IMR-90 (cell line): ENCODE results near the gene CEP83. TPM values are rescaled to one million over a fixed set of nuclear protein-coding genes. Genes with fewer than 3 reads are reported as not detected.

ENCODE experiments used
- ATAC-seq: fragments of 200-7000 bp; cut with Tn5 transposase; 2 replicates; pipeline ENCODE4 v1.9.1; 2020; ENCODE audit warnings: low read depth, mild to moderate bottlenecking, moderate library complexity
- BruUV-seq: library from RNA; stranded (reverse); fragments of 400-500 nt; replicated peaks from 2 replicates; lab custom pipeline; 2021; lab: Mats Ljungman, UMichigan
- CTCF ChIA-PET: fragments of 300-600 bp; formaldehyde crosslinking; extraction: SDS; loops from one replicate; lab custom pipeline; 2021; ENCODE audit warnings: antibody characterized with exemption; lab: Yijun Ruan, JAX
- POLR2A ChIA-PET: fragments of 300-600 bp; sonication (Branson Sonifier 250); formaldehyde crosslinking; loops from one replicate; lab custom pipeline; 2022; ENCODE audit warnings: antibody characterized with exemption; ENCODE audit not compliant: unreplicated experiment; lab: Charles Lee
- DNase-seq: peaks from one replicate; pipeline ENCODE4 v3.0.0; 2013
- H2AFZ ChIP-seq: replicated peaks from 2 replicates; pipeline ENCODE3; 2013; ENCODE audit warnings: low read length, mild to moderate bottlenecking; ENCODE audit not compliant: poor library complexity
- H2AK5ac ChIP-seq: 2 replicates; pipeline ENCODE4 v1.6.1; 2013; ENCODE audit warnings: low read depth, low read length, inconsistent platforms
- H2AK9ac ChIP-seq: replicated peaks from 2 replicates; pipeline ENCODE3; 2013; ENCODE audit warnings: mild to moderate bottlenecking, low read depth, low read length, moderate library complexity; ENCODE audit not compliant: poor library complexity
- H2BK120ac ChIP-seq: 2 replicates; pipeline ENCODE4 v1.6.1; 2013; ENCODE audit warnings: low read depth, low read length, inconsistent platforms
- H2BK15ac ChIP-seq: 3 replicates; pipeline ENCODE4 v1.6.1; 2013; ENCODE audit warnings: low read depth, low read length, inconsistent platforms
- H2BK20ac ChIP-seq: 2 replicates; pipeline ENCODE4 v1.6.1; 2013; ENCODE audit warnings: low read depth, mild to moderate bottlenecking, inconsistent platforms, low read length, moderate library complexity
- H2BK5ac ChIP-seq: 2 replicates; pipeline ENCODE4 v1.6.1; 2013; ENCODE audit warnings: mild to moderate bottlenecking, low read depth, low read length, inconsistent platforms; ENCODE audit not compliant: poor library complexity, severe bottlenecking
- H3K14ac ChIP-seq: replicated peaks from 2 replicates; pipeline ENCODE4 v1.6.1; 2013; ENCODE audit warnings: low read depth, low read length, inconsistent platforms
- H3K18ac ChIP-seq: 2 replicates; pipeline ENCODE4 v1.6.1; 2013; ENCODE audit warnings: low read depth, low read length, control low read depth
- H3K23ac ChIP-seq: 2 replicates; pipeline ENCODE4 v1.6.1; 2013; ENCODE audit warnings: low read depth, low read length, inconsistent platforms
- H3K27ac ChIP-seq: 2 replicates; pipeline ENCODE4 v1.5.1; 2013; ENCODE audit warnings: mild to moderate bottlenecking, control low read depth, low read length; ENCODE audit not compliant: insufficient read depth
- H3K27me3 ChIP-seq: 2 replicates; pipeline ENCODE4 v1.6.1; 2013; ENCODE audit warnings: low read length; ENCODE audit not compliant: control insufficient read depth, insufficient read depth
- H3K36me3 ChIP-seq: 2 replicates; pipeline ENCODE4 v1.6.1; 2013; ENCODE audit warnings: low read length, mixed read lengths; ENCODE audit not compliant: control insufficient read depth, insufficient read depth
- H3K4ac ChIP-seq: 2 replicates; pipeline ENCODE4 v1.6.1; 2013; ENCODE audit warnings: low read depth, low read length, inconsistent platforms
- H3K4me1 ChIP-seq: 2 replicates; pipeline ENCODE4 v1.6.1; 2013; ENCODE audit warnings: low read length, mixed read lengths; ENCODE audit not compliant: control insufficient read depth, insufficient read depth
- H3K4me2 ChIP-seq: 2 replicates; pipeline ENCODE4 v1.6.1; 2013; ENCODE audit warnings: low read depth, mild to moderate bottlenecking, control low read depth, low read length, moderate library complexity
- H3K4me3 ChIP-seq: 2 replicates; pipeline ENCODE4 v1.5.1; 2013; ENCODE audit warnings: low read depth, mild to moderate bottlenecking, control low read depth, low read length, moderate library complexity; ENCODE audit not compliant: insufficient read depth
- H3K56ac ChIP-seq: 2 replicates; pipeline ENCODE4 v1.6.1; 2013; ENCODE audit warnings: low read length, inconsistent platforms; ENCODE audit not compliant: insufficient read depth; ENCODE audit errors: extremely low read depth
- H3K79me1 ChIP-seq, 2 experiments: 2 replicates each; pipeline ENCODE4 v1.6.1; 2013; ENCODE audit warnings: low read length in 2 of 2, inconsistent platforms in 1 of 2, low read depth in 1 of 2
- H3K9ac ChIP-seq: 2 replicates; pipeline ENCODE4 v1.6.1; 2013; ENCODE audit warnings: low read depth, low read length, control low read depth
- H3K9me1 ChIP-seq: 2 replicates; pipeline ENCODE4 v1.6.1; 2013; ENCODE audit warnings: low read length, inconsistent platforms; ENCODE audit not compliant: insufficient read depth
- H3K9me3 ChIP-seq: 2 replicates; pipeline ENCODE4 v1.6.1; 2013; ENCODE audit warnings: low read length; ENCODE audit not compliant: control insufficient read depth, insufficient read depth
- H4K20me1 ChIP-seq: 2 replicates; pipeline ENCODE4 v1.6.1; 2013; ENCODE audit warnings: low read length, inconsistent platforms; ENCODE audit not compliant: insufficient read depth
- H4K5ac ChIP-seq: 2 replicates; pipeline ENCODE4 v1.6.1; 2013; ENCODE audit warnings: mild to moderate bottlenecking, low read depth, low read length, control low read depth
- H4K8ac ChIP-seq, 2 experiments: 2 replicates each; pipeline ENCODE4 v1.6.1; 2013; ENCODE audit warnings: low read depth in 2 of 2, low read length in 2 of 2, control low read depth in 1 of 2, inconsistent platforms in 1 of 2
- H4K91ac ChIP-seq: 2 replicates; pipeline ENCODE4 v1.6.1; 2013; ENCODE audit warnings: low read depth, low read length, inconsistent platforms; ENCODE audit not compliant: insufficient read depth
- BHLHE40 ChIP-seq: fragments of 150-350 bp; IDR thresholded peaks from 2 replicates; pipeline ENCODE4 v1.6.1; 2016; ENCODE audit warnings: mild to moderate bottlenecking, low read depth, low read length
- CEBPB ChIP-seq: IDR thresholded peaks from 2 replicates; pipeline ENCODE4 v1.6.1; 2012; ENCODE audit warnings: low read depth, low read length, improper control_type of control experiment
- CHD1 ChIP-seq: IDR thresholded peaks from 2 replicates; pipeline ENCODE4 v1.6.1; 2012; ENCODE audit warnings: low read depth, low read length, improper control_type of control experiment
- FOS ChIP-seq: fragments of 150-350 bp; IDR thresholded peaks from 2 replicates; pipeline ENCODE4 v1.6.1; 2016; ENCODE audit warnings: low read depth, low read length
- MAFK ChIP-seq: IDR thresholded peaks from 2 replicates; pipeline ENCODE4 v1.6.1; 2012; ENCODE audit warnings: low read depth, low read length, improper control_type of control experiment
- MAZ ChIP-seq: IDR thresholded peaks from 2 replicates; pipeline ENCODE4 v1.6.1; 2012; ENCODE audit warnings: low read depth, mild to moderate bottlenecking, low read length, improper control_type of control experiment, moderate library complexity, borderline replicate concordance
- MXI1 ChIP-seq: IDR thresholded peaks from 2 replicates; pipeline ENCODE4 v1.6.1; 2012; ENCODE audit warnings: low read depth, mild to moderate bottlenecking, low read length, moderate library complexity, borderline replicate concordance
- RAD21 ChIP-seq: IDR thresholded peaks from 2 replicates; pipeline ENCODE4 v1.6.1; 2012; ENCODE audit warnings: low read length, improper control_type of control experiment
- RCOR1 ChIP-seq: IDR thresholded peaks from 2 replicates; pipeline ENCODE4 v1.6.1; 2012; ENCODE audit warnings: mild to moderate bottlenecking, low read length, improper control_type of control experiment; ENCODE audit not compliant: insufficient replicate concordance
- RFX5 ChIP-seq: IDR thresholded peaks from 2 replicates; pipeline ENCODE4 v1.8.0; 2012; ENCODE audit warnings: low read depth, mild to moderate bottlenecking, low read length, moderate library complexity
- WGBS, 2 experiments: methylation state at CpG; one replicate each; pipeline versions ENCODE4 v1.1.5 to v1.1.7; 2013; ENCODE audit warnings: missing lambda C conversion rate in 2 of 2; ENCODE audit not compliant: insufficient read length in 1 of 2; ENCODE audit errors: extremely low coverage in 2 of 2; 5-methylcytosine and 5-hydroxymethylcytosine counted together
- dilution Hi-C: fragments of 300-500 bp; cut with HindIII; formaldehyde crosslinking; loops from one replicate; pipeline ENCODE4 v1.14.3; 2018; ENCODE audit warnings: low sequenced_read_pairs; ENCODE audit not compliant: unreplicated experiment
- in situ Hi-C: fragments of 300-500 bp; cut with MboI; formaldehyde crosslinking; loops from 3 replicates; pipeline ENCODE4 v1.14.3; 2019; ENCODE audit warnings: low sequenced_read_pairs, inconsistent platforms, mixed read lengths
- intact Hi-C: fragments of 100-400 bp; cut with micrococcal nuclease; formaldehyde crosslinking; loops from 2 replicates; pipeline ENCODE4 v1.10.0; 2022
- polyA plus RNA-seq, 3 experiments: library from polyadenylated mRNA; depleted of rRNA; stranded (reverse); fragments of >200 nt; gene quantifications; 2 replicates each; pipeline ENCODE4 v1.2.3, GENCODE V29; 2012; ENCODE audit warnings: low replicate concordance in 1 of 3
- total RNA-seq: library from RNA; depleted of rRNA; stranded (reverse); fragments of >200 nt; gene quantifications from 2 replicates; pipeline ENCODE4 v1.2.3, GENCODE V29; 2012
- TF ChIP-seq, protein P1 (sequence below): conservative IDR thresholded peaks from 2 replicates; pipeline ENCODE4 v1.5.1; 2012; ENCODE audit warnings: mild to moderate bottlenecking, low read depth, low read length, improper control_type of control experiment
- TF ChIP-seq, protein P2 (sequence below): fragments of 150-350 bp; IDR thresholded peaks from 2 replicates; pipeline ENCODE4 v1.6.1; 2016; ENCODE audit warnings: low read depth, mild to moderate bottlenecking, low read length, moderate library complexity, borderline replicate concordance
- TF ChIP-seq, protein P3 (sequence below): fragments of 150-350 bp; IDR thresholded peaks from 2 replicates; pipeline ENCODE4 v1.6.1; 2017; ENCODE audit warnings: mild to moderate bottlenecking, antibody characterized with exemption, low read length, low read depth

The CEP83 gene
- total and polyA plus RNA-seq, 2 of the 4 experiments (the other 2 are of a cell fraction) = 3.9 to 8.9 TPM

DNA sequence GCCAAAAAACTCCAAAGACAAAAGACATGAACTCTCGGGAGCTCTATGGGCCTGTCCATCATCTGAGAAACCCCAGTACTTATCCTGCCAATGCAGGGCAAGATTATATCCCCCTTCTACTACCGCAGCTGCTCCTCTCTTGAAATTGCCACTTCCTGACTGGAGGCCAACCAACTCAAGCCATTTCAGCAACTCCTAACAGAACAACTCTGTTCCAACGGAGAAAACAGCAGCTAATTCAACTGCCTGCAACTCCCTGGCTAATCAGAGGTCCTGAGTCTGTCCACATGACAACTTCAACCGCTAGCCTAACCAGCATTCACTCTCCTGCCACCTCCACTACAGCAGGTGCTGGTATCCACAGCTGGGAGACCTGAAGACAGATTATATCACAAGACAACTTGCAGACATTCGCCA lies 24.1 kb downstream of the CEP83 start:
- H3K9me3 ChIP-seq = no peaks in the 10 kb centered on the region; the same call in 1 of the 2 replicates
- H2BK15ac ChIP-seq = no peak overlapping the region
- H3K27ac ChIP-seq = no peak overlapping the region
- no peak overlapping the region for H4K91ac ChIP-seq
- H2AK5ac ChIP-seq = no peak overlapping the region
- H3K4me2 ChIP-seq = no peak overlapping the region
- no peak overlapping the region for H2BK5ac ChIP-seq
- H4K20me1 ChIP-seq = no peaks in the 10 kb centered on the region
- no peak overlapping the region for H3K14ac ChIP-seq
- H3K18ac ChIP-seq = no peak overlapping the region
- no peak overlapping the region for H4K5ac ChIP-seq
- no peaks in the 10 kb centered on the region for H3K9me1 ChIP-seq
- peak overlapping the region in 1 of 2 experiments; percentile 32; a peak in 1 of 4 replicates for H4K8ac ChIP-seq
- no peak overlapping the region for H2AK9ac ChIP-seq
- no peak overlapping the region for H3K9ac ChIP-seq
- BruUV-seq = no TSS peak
- no peak for ATAC-seq
- H2BK20ac ChIP-seq = no peak overlapping the region
- no peaks in the 10 kb centered on the region for H3K27me3 ChIP-seq
- H3K4ac ChIP-seq = no peak overlapping the region
- no peak overlapping the region for H3K4me3 ChIP-seq
- TF ChIP-seq FOS = no peak
- TF ChIP-seq BHLHE40 = no peak
- no peak for TF ChIP-seq RCOR1
- no peak for TF ChIP-seq MXI1
- no peak for TF ChIP-seq CHD1
- TF ChIP-seq, protein P1, sequence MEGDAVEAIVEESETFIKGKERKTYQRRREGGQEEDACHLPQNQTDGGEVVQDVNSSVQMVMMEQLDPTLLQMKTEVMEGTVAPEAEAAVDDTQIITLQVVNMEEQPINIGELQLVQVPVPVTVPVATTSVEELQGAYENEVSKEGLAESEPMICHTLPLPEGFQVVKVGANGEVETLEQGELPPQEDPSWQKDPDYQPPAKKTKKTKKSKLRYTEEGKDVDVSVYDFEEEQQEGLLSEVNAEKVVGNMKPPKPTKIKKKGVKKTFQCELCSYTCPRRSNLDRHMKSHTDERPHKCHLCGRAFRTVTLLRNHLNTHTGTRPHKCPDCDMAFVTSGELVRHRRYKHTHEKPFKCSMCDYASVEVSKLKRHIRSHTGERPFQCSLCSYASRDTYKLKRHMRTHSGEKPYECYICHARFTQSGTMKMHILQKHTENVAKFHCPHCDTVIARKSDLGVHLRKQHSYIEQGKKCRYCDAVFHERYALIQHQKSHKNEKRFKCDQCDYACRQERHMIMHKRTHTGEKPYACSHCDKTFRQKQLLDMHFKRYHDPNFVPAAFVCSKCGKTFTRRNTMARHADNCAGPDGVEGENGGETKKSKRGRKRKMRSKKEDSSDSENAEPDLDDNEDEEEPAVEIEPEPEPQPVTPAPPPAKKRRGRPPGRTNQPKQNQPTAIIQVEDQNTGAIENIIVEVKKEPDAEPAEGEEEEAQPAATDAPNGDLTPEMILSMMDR = no peak
- TF ChIP-seq, protein P2, sequence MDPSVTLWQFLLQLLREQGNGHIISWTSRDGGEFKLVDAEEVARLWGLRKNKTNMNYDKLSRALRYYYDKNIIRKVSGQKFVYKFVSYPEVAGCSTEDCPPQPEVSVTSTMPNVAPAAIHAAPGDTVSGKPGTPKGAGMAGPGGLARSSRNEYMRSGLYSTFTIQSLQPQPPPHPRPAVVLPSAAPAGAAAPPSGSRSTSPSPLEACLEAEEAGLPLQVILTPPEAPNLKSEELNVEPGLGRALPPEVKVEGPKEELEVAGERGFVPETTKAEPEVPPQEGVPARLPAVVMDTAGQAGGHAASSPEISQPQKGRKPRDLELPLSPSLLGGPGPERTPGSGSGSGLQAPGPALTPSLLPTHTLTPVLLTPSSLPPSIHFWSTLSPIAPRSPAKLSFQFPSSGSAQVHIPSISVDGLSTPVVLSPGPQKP = no peak
- TF ChIP-seq RAD21 = no peak
- TF ChIP-seq, protein P3, sequence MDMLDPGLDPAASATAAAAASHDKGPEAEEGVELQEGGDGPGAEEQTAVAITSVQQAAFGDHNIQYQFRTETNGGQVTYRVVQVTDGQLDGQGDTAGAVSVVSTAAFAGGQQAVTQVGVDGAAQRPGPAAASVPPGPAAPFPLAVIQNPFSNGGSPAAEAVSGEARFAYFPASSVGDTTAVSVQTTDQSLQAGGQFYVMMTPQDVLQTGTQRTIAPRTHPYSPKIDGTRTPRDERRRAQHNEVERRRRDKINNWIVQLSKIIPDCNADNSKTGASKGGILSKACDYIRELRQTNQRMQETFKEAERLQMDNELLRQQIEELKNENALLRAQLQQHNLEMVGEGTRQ = no peak
- TF ChIP-seq CEBPB = no peak
- TF ChIP-seq MAZ = no peak
- TF ChIP-seq MAFK = no peak
- no peak for TF ChIP-seq RFX5
- intact Hi-C loops = no loop called here
- peaks cover 3 to 5% of the 10 kb centered on the region in 2 experiments; a peak in 1 of 4 replicates for H3K79me1 ChIP-seq
- in situ Hi-C loops = no loop called here
- no peak overlapping the region for H3K23ac ChIP-seq
- H3K36me3 ChIP-seq = no peaks in the 10 kb centered on the region
- dilution Hi-C loops = no loop called here
- no peak for DNase-seq
- ChIA-PET POLR2A (no interaction called here), CTCF (interaction anchor here (0.6 kb wide), 1 partner anchor 99 kb away, joined by 3 read pairs; no protein-coding TSS in a partner anchor)
- no peak overlapping the region for H2AFZ ChIP-seq
- no peak overlapping the region for H3K56ac ChIP-seq
- H3K4me1 ChIP-seq = no peaks in the 10 kb centered on the region
- WGBS, 2 experiments = 45% methylated on average over 3 of the region's 5 CpGs; no CpG with 5 or more reads in 1 of the 2 experiments
- no peak overlapping the region for H2BK120ac ChIP-seq
